Peyer's patch (tissue), 4 donors: Measurements from ENCODE around the gene SNX8. TPM values are rescaled to one million over a fixed set of nuclear protein-coding genes. Genes with fewer than 3 reads are reported as not detected.

Source experiments
- DNase-seq, 3 donors: peaks; one replicate each; pipeline ENCODE4 v3.0.0-alpha.2; 2017 to 2019
- H3K27ac ChIP-seq, 4 donors: fragments of 200-600 bp; sonication (generic); one replicate each; pipeline ENCODE4 v1.5.1; 2016 to 2019
- H3K27me3 ChIP-seq, 2 donors: fragments of 200-600 bp; sonication (generic); one replicate each; pipeline ENCODE4 v1.5.1; 2019
- H3K36me3 ChIP-seq, 3 donors: fragments of 200-600 bp; sonication (generic); one replicate each; pipeline ENCODE4 v1.5.1; 2016 to 2019
- H3K4me1 ChIP-seq, 4 donors: fragments of 200-600 bp; sonication (generic); one replicate each; pipeline ENCODE4 v1.5.1; 2016 to 2019
- H3K4me3 ChIP-seq, 4 donors: fragments of 200-600 bp; sonication (generic); 1 replicate in 3 of 4; 2 replicates in 1 of 4; pipeline ENCODE4 v1.5.1; 2016 to 2019; ENCODE audit warnings: mild to moderate bottlenecking in 1 of 4
- H3K9me3 ChIP-seq, 4 donors: fragments of 200-600 bp; sonication (generic); one replicate each; pipeline ENCODE4 v1.5.1; 2016 to 2019; ENCODE audit warnings: mild to moderate bottlenecking in 1 of 4
- CTCF ChIP-seq, 6 experiments: fragments of 450-650 bp in 4 of 6; fragments of 200-600 bp in 2 of 6; sonication (generic) in 1 of 6; IDR thresholded peaks; one replicate each; pipeline ENCODE4 v1.5.1; 2017 to 2019; ENCODE audit warnings: antibody characterized with exemption in 6 of 6, mild to moderate bottlenecking in 3 of 6, moderate library complexity in 1 of 6
- POLR2A ChIP-seq, 2 donors: fragments of 450-650 bp; IDR thresholded peaks; one replicate each; pipeline ENCODE4 v1.5.1; 2017; ENCODE audit warnings: antibody characterized with exemption in 2 of 2, mild to moderate bottlenecking in 2 of 2, moderate library complexity in 2 of 2
- total RNA-seq, 4 donors: library from RNA; depleted of rRNA; stranded (reverse); fragments of >200 nt; gene quantifications; one replicate each; pipeline ENCODE4 v1.1.0, GENCODE V29; 2016

The SNX8 gene
- total RNA-seq, 4 donors from 2014 or later, result 10.5 to 38.8 (median 19.2) TPM

GRCh38 chr7:2290877-2291276, 23.4 kb downstream of the SNX8 start:
- Histone ChIP-seq H3K27ac (no peak overlapping the region), H3K4me1 (no peaks in the 10 kb centered on the region), H3K4me3 (no peak overlapping the region), H3K27me3 (no peaks in the 10 kb centered on the region), H3K36me3 (no peaks in the 10 kb centered on the region), H3K9me3 (no peaks in the 10 kb centered on the region)
- DNase-seq, result no peak
- no peak for TF ChIP-seq POLR2A (IDR thresholded peaks at IDR 0.05)
- no peak for TF ChIP-seq CTCF (IDR thresholded peaks at IDR 0.05)

- DNase-seq, result no peak
- no peaks in the 10 kb centered on the region for H3K9me3 ChIP-seq
- no peaks in the 10 kb centered on the region for H3K36me3 ChIP-seq
- H3K27me3 ChIP-seq, result no peaks in the 10 kb centered on the region
- no peak overlapping the region for H3K4me3 ChIP-seq
- no peak for TF ChIP-seq POLR2A (IDR thresholded peaks at IDR 0.05)
- TF ChIP-seq CTCF (IDR thresholded peaks at IDR 0.05), result no peak
- H3K27ac ChIP-seq, result no peak overlapping the region
- H3K4me1 ChIP-seq, result no peaks in the 10 kb centered on the region
Measured at GRCh38 chr7:2289621-2290020, 24.6 kb downstream of the SNX8 start.

GRCh38 chr7:2289111-2289586, 25.1 kb downstream of the SNX8 start:
- no peaks in the 10 kb centered on the region for H3K4me1 ChIP-seq
- no peak for TF ChIP-seq CTCF (IDR thresholded peaks at IDR 0.05)
- no peak for TF ChIP-seq POLR2A (IDR thresholded peaks at IDR 0.05)
- no peak for DNase-seq

GRCh38 chr7:2288503-2288902, 25.7 kb downstream of the SNX8 start:
- Histone ChIP-seq H3K27me3 (no peaks in the 10 kb centered on the region), H3K4me3 (no peak overlapping the region), H3K27ac (no peak overlapping the region), H3K36me3 (no peaks in the 10 kb centered on the region), H3K9me3 (no peaks in the 10 kb centered on the region), H3K4me1 (no peaks in the 10 kb centered on the region)
- DNase-seq, result no peak
- TF ChIP-seq CTCF (IDR thresholded peaks at IDR 0.05), result no peak
- no peak for TF ChIP-seq POLR2A (IDR thresholded peaks at IDR 0.05)

More at GRCh38 chr7:2289111-2289586, 25.1 kb downstream of the SNX8 start:
- H3K4me3 ChIP-seq, result no peak overlapping the region
- no peaks in the 10 kb centered on the region for H3K27me3 ChIP-seq
- no peaks in the 10 kb centered on the region for H3K9me3 ChIP-seq
- H3K27ac ChIP-seq, result no peak overlapping the region
- H3K36me3 ChIP-seq, result no peaks in the 10 kb centered on the region

- Histone ChIP-seq H3K27me3 (no peaks in the 10 kb centered on the region), H3K4me3 (no peak overlapping the region), H3K27ac (no peak overlapping the region), H3K36me3 (no peaks in the 10 kb centered on the region), H3K9me3 (no peaks in the 10 kb centered on the region), H3K4me1 (no peaks in the 10 kb centered on the region)
- DNase-seq, result no peak
- TF ChIP-seq POLR2A (IDR thresholded peaks at IDR 0.05) (no peak), CTCF (IDR thresholded peaks at IDR 0.05) (no peak)
Measured at GRCh38 chr7:2287745-2288144, 26.5 kb downstream of the SNX8 start.

GRCh38 chr7:2283074-2283473, 31.2 kb downstream of the SNX8 start:
- DNase-seq, result no peak
- Histone ChIP-seq H3K9me3 (no peaks in the 10 kb centered on the region), H3K4me1 (peaks cover 0 to 5% (median 0%) of the 10 kb centered on the region in 4 donors), H3K27me3 (no peaks in the 10 kb centered on the region), H3K27ac (no peak overlapping the region), H3K4me3 (no peak overlapping the region), H3K36me3 (no peaks in the 10 kb centered on the region)
- TF ChIP-seq POLR2A (IDR thresholded peaks at IDR 0.05) (no peak), CTCF (IDR thresholded peaks at IDR 0.05) (no peak)
